HS-5 (cell line): ENCODE measurements around the gene PARD3.

Experiments used
- DNase-seq: peaks from one replicate; pipeline ENCODE4 v3.0.0-alpha.2; 2012; ENCODE audit warnings: low read depth

Gene PARD3

DNA sequence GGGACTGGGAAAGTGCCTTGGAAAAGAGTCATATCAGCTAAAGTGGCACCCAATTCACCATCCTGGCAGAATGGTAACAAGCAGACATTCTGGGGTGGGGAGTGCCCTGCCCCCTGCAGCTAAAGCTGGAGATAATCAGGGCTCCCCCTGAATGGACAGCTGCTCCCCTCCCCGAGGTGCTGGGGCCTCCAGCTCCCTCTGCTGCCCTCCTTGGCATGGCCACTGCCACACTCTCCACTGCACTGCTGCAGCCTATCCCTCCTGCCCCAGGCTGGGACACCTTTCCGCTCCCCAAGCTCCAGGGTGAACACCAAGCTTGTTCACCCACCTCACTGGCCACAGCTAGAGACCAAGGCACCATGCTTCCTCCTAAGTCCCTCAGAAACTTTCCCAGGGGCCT lies 9.8 kb upstream of the PARD3 start:
- DNase-seq = no peak

DNA sequence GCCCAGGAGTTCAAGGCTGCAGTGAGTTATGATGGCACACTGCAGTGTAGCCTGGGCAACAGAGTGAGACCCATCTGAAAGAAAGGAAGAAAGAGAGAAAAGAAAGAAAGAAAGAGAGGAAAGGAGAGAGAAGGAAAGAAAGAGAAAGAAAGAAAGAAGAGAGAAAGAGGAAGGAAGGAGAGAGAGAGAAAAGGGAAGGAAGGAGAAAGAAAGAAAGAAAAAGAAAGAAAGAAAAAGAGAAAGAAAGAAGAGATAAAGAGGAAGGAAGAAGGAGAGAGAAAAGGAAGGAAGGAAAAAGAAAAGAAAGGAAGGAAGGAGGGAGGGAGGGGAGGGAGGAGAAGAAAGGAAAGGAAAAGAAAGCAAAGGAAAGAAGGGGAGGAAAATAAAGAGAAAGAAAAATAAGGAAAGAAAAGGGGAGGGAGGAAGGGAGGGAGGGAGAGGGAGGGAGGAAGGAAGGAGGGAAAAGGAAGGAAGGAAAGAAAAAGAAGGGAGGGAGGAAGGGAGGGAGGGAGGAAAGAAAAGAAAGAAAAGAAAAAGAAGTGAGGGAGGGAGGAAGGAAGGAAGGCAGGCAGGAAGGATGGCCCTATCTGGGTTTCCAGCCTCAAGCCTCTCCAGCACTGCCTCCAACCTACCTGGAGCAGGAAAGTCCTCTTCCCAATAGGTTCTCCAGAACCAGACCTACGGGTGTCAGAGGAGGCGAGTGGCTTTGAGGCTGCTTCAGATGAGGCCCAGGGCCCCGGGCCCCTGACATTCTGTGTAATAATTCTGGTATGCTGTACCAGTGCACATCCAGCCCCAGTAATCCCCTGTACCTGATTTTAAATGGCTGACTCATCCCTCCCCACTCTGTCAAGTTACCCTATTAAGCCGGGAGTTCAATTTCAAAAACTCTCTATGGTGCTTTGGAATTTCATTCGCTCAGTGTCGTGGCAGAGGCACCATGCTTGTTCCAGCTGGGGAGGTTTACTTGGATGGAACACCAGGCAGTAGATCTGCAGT lies 6.8 kb upstream of the PARD3 start:
- DNase-seq = no peak

DNA sequence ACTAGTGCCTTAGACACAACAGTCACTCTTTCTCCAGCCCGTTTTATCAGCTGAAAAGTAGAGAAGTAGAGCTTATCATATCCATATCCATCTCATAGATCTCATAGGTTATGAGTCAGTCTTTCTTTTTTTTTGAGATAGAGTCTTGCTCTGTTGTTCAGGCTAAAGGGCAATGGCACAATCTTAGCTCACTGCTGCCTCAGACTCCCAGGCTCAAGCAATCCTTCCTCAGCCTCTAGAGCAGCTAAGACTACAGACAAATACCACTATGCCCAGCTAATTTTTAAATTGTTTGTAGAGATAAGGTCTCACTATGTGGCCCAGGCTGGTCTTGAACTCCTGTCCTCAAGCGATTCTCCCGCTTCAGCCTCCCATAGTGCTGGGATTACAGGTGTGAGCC lies 2.5 kb upstream of the PARD3 start:
- no peak for DNase-seq

DNA sequence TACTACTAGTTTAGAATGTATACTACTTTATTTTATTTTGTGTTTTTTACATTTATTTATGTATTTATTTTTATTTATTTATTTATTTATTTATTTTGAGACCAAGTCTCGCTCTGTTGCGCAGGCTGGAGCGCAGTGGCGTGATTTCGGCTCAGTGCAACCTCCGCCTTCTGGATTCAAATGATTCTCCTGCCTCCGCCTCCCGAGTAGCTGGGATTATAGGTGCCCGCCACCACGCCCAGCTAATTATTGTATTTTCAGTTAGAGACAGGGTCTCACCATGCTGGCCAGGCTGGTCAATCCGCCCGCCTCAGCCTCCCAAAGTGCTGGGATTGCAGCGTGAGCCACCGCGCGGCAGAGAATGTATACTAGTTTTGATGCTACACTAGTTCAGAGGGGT lies 2.0 kb upstream of the PARD3 start:
- no peak for DNase-seq

DNA sequence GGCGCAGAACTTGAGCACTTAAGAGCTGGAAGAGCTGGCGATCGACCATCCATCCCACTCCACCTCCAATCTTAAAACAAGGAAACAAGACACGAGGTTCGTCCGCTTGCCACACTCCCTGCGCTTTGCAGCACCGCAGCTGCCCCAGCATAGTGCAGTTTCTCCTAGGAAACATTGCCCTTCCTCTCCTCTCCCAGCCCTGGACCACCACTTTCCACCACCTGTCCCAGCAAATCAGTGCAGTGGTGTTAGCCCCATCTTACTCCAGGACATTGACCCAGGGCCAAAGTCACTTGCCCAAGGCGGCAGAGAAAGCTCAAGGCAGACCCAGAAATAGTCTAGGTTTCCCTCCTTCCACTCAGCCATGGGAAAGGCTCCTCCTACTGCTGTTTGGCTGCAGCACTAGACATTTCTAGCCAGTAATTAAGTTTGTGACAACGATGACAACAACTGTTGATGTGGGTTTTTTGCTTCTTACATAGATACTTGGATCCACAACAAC lies 1.5 kb upstream of the PARD3 start:
- no peak for DNase-seq

DNA sequence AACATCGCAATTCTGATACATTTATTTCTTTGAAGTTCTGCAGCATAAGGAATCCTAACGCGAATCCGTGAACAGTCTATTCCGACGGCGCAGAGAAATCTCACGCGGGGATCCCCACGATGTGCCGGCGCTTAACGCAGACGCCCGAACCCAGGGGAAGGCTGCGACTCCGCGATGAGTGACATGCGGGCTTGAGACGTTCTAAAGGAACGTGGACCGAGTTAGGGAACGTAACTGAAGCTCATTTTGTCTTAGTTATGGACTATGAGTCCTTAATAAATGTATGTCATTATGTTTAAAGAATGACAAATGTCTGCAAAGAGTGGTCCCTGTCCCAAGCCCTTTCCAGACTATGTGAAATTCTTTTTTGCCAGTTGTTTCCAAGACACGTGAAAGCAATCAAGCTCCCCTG lies 995 bp upstream of the PARD3 start:
- DNase-seq = no peak

DNA sequence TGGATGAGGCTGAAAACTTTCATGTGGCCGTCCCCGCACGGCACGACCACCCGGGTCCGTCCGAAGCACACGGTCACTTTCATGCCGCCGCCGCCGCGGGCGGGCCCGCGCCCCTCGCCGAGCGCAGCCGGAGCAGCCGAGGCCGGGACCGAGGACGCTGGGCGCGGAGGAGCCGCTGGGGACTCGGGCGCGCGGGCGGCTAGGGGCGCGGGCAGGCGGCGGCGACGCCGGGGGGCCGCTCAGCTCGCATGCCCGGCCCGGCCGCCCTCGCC lies 247 bp downstream of the PARD3 start:
- no peak for DNase-seq

DNA sequence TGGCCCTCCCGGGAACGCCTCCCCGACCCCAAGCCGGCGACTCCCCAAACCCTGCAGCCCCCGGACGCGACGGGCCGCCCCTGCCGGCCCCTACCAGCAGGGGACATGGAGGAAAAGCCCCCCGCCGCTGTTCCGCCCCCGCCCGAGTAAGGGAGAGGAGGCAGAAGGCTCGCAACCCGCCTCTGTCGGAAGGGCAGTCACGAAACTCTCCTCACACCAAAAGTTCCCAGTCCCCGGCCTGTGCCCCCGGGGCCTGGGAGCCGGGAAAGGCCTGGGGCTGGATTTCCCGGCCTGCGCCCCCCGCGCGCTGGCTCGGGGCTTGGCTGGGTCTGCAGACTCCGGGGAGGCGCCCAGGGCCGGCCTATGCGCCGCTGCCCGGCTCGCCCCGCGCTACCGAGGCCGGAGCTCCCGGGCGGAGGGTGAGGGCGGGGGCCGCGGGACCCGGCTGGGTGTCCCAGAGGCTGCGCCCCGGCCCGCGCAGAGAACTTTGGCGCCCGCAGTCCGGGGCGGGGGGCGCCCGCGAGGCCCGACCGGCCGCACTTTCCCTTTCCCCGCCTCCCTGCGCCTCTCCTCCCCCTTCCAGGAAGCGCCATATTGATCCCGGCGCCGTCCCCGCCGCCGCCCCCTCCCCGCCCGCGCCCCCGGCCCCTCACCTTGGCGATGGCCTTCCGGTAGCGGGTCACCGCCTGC lies 728 bp downstream of the PARD3 start:
- no peak for DNase-seq

DNA sequence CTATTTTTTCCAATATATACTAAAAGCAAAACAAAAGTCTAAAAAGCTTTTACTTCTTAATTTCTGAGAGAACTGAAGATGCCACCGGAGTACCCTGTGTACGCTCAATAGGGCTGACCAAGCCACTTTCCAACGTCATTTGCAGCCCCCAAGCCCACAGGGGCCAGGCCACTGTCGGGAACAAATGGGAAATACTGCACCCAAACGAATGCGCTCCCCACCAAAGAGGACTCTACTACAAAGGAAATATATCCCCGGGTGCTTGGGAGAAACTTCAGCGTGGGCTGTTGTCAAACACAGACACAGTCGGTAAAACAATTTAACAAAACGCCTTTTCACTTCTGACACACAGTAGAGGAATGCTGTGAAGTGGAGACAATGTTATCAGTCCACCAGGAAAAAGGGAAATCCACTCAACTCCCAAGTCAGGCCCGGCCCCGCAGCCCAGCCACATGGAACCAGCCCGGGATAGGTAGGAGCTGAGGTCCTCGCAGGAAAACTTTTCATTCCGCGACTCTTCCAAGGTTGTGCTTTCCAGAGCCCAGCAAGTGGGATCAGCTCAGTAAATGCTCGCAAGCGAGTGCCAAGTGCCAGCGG lies 1.4 kb downstream of the PARD3 start:
- no peak for DNase-seq

DNA sequence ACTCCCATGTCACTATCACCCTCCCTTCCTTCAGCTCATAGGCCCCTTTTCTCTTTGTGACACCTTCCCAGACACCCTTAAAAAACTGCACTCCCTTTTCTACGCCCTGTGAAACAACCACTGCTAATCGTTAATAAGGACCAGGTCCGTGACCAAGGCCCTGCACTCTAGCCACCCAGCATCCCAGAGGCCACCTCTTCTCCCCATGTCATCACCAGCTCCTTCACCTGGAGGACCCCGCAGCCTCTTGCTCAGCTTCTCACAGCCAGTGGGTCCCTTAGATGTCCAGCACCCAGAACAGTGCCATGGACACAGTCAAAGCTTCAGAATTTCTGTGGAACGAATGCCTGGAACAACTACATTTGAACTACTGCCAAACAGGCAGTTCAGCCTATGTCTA lies 2.3 kb downstream of the PARD3 start:
- no peak for DNase-seq

DNA sequence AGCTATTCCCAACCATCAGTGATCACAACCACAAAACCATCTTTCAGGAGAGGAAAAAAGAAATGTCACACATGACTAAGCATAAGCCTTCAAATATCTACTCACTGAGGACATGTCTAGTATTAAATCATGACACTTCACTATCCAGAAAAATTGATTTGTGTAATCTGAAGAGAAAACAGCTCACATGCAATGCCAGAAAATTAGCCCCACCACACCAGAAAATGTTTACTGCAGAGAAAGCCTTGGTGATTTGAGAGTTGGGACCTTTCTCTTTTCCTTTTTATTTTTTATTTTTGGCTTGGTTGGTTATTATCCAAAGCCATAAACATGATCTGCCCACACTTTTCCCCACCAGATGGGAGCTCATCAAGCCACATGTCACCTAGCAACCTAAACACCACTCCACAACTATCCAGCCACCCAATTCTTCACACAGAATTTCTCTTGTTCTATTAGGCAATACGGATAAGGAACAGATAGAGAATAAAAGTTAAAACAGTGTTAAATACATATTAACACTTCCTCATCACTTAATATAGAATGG lies 3.1 kb downstream of the PARD3 start:
- no peak for DNase-seq

DNA sequence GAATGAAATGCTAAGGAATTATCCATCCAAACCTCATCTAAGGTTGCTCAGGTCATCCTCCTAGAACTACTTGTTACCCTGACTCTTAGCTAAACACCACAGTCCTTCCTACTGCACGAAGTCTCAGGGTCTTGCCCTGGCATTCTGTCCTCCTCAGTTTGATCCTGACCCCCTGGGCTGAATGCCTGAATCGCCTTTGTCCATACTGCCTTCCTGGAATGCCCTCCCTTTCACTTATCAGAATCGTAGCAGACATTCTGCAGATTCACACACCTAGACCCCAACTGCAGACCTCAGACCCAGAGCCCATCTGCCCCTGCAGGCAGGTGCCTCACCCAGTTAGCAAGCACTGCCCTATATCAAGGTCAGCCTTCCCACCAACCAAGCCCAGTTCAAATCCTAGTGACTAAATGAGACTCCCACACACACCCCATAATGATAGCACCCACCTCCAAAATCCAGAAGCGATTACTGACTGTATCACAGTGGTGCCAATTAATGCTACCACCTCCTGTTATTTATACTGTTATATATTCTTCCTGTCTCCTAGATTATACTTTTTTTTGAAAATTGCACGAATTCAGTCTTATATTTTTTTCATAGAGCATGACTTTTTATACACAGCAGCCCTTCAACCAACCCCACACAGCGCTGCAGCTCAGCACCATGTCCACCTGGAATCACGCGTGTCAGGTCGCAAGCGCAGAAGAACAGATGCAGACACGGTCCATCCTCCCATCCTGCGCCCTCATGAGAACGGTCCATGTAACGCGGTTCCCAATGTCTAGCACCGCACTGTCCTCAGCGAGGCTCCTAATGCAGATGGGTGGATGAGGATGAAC lies 3.7 kb downstream of the PARD3 start:
- DNase-seq = no peak

DNA sequence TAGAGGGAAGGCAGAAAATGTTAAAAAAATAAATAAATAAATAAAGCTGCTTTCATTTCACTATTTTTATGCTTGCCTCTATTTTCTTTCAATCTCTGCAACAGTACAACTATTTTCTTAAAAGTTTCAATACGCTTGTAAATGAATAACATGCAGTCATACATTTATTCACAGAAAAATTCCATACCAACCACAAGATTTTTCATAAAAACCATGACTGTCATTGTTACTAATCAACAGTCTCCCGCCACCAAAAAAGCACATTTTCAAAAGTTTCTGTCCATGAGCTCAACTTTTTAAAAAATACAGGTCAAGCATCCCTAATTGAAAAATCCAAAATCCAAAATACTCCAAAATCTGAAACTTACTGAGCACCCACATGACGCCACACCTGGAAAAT lies 5.3 kb downstream of the PARD3 start:
- DNase-seq = no peak

DNA sequence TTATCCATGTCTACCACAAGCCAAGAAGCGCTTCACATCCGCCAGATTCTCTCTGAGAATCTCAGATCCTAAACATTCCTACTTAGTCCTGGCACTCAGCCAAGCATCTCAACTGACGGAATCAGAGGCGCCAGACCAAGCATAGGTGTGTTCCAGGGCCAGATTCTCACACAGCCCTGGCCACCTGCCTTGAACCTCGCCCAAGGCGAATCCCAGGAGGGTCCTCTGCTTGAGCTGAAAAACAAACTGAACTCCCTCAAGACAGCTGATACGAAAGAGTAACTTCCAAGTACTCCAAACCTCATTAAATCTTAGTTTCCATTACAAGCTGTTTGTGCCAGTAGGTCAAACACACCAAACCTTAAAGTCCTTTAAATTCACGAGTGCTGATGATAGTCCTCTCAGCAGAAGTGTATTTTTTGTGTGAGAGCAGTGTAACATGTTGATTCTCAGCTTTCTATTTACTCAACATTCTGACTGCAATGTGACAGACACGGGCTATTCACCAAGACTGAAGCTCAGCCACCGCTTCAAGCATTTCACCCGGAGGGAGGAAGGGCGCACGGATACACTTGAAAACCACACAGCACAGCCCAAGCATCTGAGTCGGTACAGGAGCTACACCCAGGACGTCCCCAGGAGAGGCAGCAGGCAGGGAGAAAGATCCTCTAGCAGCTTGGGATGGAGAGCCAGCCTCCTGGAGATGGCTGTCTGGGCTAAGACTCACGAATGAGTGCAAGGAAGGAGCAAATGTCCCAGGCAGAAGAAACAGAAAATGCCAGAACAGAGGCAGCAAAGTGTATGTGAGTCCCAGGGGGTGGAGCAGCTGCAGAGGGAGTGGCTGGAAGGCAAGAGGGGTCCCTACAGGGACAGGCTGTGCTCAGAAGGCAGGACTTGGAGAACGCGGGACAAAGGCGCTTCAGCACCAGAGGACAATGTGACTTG lies 6.0 kb downstream of the PARD3 start:
- no peak for DNase-seq

DNA sequence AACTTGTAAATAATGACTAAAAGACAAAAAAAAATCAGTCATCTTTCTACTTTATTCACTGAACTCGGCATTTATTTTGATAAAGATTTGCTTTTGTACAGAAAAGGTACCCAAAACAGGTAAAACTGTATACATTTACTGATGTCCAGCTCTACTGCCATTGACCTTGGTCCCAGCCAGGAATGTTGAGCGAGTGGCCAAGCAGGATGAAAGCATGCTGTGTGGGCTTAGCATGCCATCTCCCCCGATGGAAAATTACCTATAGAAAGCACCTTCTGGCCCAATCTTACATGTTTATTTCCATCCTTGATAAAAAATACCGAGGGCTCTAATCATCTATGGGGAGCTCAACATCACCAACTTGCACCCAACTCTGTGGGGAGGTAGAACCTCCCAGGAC lies 6.8 kb downstream of the PARD3 start:
- no peak for DNase-seq

DNA sequence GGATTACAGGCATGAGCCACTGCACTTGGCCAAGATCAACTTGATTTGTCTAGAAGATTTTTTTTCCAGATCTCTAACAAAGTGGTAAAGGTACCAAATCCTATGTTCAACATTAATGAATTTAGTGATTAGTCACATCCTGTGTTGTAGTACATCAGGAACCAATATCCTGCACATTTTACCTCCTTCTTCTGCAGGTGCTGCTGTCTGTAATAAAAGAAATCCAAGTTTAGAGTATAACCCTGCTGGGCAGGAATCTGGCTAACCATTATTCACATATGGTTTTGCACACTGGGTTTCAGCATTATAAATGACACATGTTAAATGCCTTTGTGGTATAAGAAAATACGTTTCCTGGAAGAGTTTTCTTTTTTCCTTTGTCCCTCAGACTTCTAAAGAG lies 10.8 kb downstream of the PARD3 start:
- no peak for DNase-seq

DNA sequence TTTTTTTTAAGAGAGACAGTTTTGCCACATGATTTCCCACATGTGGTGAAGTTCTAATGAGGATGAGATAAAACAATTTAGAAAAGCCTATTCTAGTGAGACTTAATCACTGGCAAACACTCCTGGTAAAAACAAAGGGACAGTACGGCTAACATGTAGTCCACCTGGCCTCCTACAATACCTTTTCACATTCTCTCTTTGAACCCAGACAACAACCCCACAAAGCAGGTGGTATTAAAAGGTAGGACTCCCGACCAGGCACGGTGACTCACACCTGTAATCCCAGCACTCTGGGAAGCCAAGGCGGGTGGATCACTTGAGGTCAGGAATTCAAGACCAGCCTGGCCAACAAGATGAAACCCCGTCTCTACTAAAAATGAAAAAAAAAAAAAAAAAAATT lies 12.4 kb downstream of the PARD3 start:
- DNase-seq = no peak

DNA sequence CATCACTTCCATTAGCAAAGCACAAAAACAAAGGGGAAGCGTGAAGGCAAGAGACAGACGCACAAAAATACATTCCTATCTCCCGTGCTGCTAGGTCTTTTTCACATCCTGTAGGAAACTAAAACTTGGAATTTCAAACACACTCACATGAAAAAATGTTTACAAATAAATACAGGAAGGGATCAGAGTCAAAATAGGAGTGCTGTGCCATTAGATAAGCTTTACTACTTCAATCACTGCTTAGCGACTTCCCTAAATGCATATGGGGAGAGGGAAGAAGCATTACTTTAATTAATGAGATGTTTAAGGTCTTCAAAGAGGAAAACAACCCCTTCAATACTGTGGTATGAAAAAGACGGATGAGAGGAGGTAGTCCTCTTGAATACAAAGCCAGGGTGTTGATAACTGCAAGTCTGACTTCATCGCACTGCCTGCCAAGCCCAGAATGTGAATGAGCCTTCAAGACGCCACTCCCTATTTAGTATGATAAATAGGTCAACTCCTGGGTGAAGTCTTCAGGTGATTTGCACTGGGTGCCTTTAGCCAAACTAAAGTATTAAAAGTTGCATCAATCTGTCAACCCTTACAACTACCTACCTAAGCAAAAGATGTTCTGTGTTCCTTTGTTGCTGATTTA lies 13.9 kb downstream of the PARD3 start:
- DNase-seq = no peak

DNA sequence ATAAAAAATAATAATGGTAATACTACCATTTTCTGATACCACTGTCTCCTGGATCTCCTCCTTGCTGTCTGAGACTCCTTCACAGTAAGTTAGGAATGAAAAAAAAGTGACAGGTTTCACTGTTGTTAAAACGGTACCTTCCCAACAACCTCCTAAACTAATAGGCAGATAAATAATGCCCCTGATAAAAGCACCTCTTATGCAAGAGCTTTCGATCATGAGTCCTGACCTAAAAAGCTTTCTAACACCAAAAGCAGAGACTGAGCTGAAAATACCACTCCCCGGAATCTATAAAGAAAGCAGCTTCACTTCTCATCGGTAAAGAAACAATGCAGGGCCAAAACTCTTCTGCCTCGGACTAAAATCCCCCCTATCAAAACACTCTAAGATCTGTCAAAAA lies 14.5 kb downstream of the PARD3 start:
- no peak for DNase-seq

DNA sequence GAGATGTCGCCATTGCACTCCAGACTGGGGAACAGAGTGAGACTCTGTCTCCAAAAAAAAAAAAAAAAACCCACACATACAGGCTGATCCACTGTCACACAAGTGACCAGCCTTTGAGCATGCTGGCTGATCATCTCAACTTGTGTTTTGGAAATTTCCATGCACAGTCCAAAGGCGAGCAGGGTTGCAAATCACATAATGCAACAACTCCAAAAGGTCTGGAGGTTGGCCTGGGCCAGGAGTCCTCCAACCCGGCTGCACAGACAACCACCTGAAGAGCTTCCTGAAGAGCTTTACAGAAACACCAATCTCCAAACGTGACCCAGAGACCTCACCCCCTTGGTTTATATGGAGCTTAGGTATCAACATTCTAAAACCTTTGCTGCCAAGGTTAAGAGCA lies 16.4 kb downstream of the PARD3 start:
- DNase-seq = no peak
